Measurements from ENCODE around the gene AP3B1. TPM values are rescaled to one million over a fixed set of nuclear protein-coding genes. Genes with fewer than 3 reads are reported as not detected.
"Not testable (repeated sequence)": the region's sequence is repeated elsewhere in the genome, so short reads cannot be mapped to it uniquely, and the experiment has no call there.

AP3B1 gene
- total and polyA plus RNA-seq, 4 experiments from 2014 or later, result 18.2 to 36.9 (median 31.7) TPM

- no peak overlapping the region for H3K4me3 ChIP-seq (ENCODE audit: low read length in 2 of 2)
- Mint-ChIP-seq H3K4me1 (peaks cover 0 to 2% (median under 1%) of the 10 kb centered on the region in 4 donors), H3K36me3 (peaks cover 30 to 31% of the 10 kb centered on the region in 2 donors), H3K27ac (no peak overlapping the region), H3K4me3 (no peak overlapping the region), H3K9me3 (peaks cover 0 to 2% (median 0%) of the 10 kb centered on the region in 8 donors), H3K27me3 (no peaks in the 10 kb centered on the region)
- H3K36me3 ChIP-seq (ENCODE audit: insufficient read depth, low read length), result no peaks in the 10 kb centered on the region
- H3K9me3 ChIP-seq (ENCODE audit: control insufficient read depth in 1 of 2, low read length in 2 of 2), result no peaks in the 10 kb centered on the region
- POLR2A ChIA-PET (ENCODE audit: partially characterized antibody), result no interaction called here
- CTCF ChIA-PET (ENCODE audit: partially characterized antibody), result no interaction called here
- intact Hi-C loops (cut with micrococcal nuclease), result no loop called here
- no peaks in the 10 kb centered on the region for H3K27me3 ChIP-seq (ENCODE audit: insufficient read depth, low read length)
- DNase-seq, result no peak
- no peaks in the 10 kb centered on the region for H3K4me1 ChIP-seq (ENCODE audit: insufficient read depth, low read length)
- no peak overlapping the region for H3K27ac ChIP-seq (ENCODE audit: low read depth, low read length)
Measured at GRCh38 chr5:78215565-78215964, 78.9 kb downstream of the AP3B1 start.

- CTCF ChIA-PET (ENCODE audit: partially characterized antibody), result no interaction called here
Measured at GRCh38 chr5:78213799-78214198, 80.7 kb downstream of the AP3B1 start.

DNA sequence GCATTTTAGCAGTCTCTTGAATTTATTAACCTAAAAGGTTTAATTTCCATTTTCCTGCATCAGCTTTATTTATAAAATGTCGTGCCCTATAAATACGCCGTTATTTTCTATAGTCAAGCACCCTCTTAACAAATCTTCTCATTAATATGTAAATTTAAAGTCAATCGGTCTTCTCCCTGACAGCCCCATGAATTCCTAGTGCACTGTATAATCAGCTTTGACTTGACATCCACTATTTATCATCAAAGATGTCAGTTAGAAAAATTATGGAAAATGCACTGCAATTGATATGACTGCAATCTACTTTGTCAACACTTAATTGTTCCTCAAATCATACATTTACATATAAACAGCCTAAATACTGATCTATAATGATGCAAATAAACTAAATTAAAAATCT is 83.4 kb downstream of the AP3B1 start:
- Mint-ChIP-seq H3K9me3 (no peaks in the 10 kb centered on the region), H3K27ac (no peak overlapping the region), H3K27me3 (no peaks in the 10 kb centered on the region), H3K4me1 (peaks cover 0 to 7% (median 0%) of the 10 kb centered on the region in 4 donors), H3K36me3 (peaks cover 25 to 29% of the 10 kb centered on the region in 2 donors), H3K4me3 (no peak overlapping the region)
- no peaks in the 10 kb centered on the region for H3K4me1 ChIP-seq (ENCODE audit: insufficient read depth, low read length)
- DNase-seq, result no peak
- H3K4me3 ChIP-seq (ENCODE audit: low read length in 2 of 2), result no peak overlapping the region
- ChIA-PET POLR2A (ENCODE audit: partially characterized antibody) (no interaction called here), CTCF (ENCODE audit: partially characterized antibody) (no interaction called here)
- H3K27me3 ChIP-seq (ENCODE audit: insufficient read depth, low read length), result no peaks in the 10 kb centered on the region
- H3K9me3 ChIP-seq (ENCODE audit: control insufficient read depth in 1 of 2, low read length in 2 of 2), result no peaks in the 10 kb centered on the region
- H3K27ac ChIP-seq (ENCODE audit: low read depth, low read length), result no peak overlapping the region
- H3K36me3 ChIP-seq (ENCODE audit: insufficient read depth, low read length), result no peaks in the 10 kb centered on the region
- intact Hi-C loops (cut with micrococcal nuclease), result no loop called here

More at GRCh38 chr5:78213799-78214198, 80.7 kb downstream of the AP3B1 start:
- POLR2A ChIA-PET (ENCODE audit: partially characterized antibody), result no interaction called here
- no peaks in the 10 kb centered on the region for H3K27me3 ChIP-seq (ENCODE audit: insufficient read depth, low read length)
- no peak overlapping the region for H3K27ac ChIP-seq (ENCODE audit: low read depth, low read length)
- Mint-ChIP-seq H3K9me3 (no peaks in the 10 kb centered on the region), H3K4me3 (no peak overlapping the region), H3K27ac (no peak overlapping the region), H3K27me3 (no peaks in the 10 kb centered on the region), H3K4me1 (peaks cover 0 to 3% (median 0%) of the 10 kb centered on the region in 4 donors), H3K36me3 (peaks cover 22 to 23% of the 10 kb centered on the region in 2 donors)
- H3K36me3 ChIP-seq (ENCODE audit: insufficient read depth, low read length), result no peaks in the 10 kb centered on the region
- no peaks in the 10 kb centered on the region for H3K4me1 ChIP-seq (ENCODE audit: insufficient read depth, low read length)
- no peak for DNase-seq
- H3K9me3 ChIP-seq (ENCODE audit: control insufficient read depth in 1 of 2, low read length in 2 of 2), result no peaks in the 10 kb centered on the region
- intact Hi-C loops (cut with micrococcal nuclease), result no loop called here
- H3K4me3 ChIP-seq (ENCODE audit: low read length in 2 of 2), result no peak overlapping the region

- Histone ChIP-seq H3K27ac (ENCODE audit: low read depth, low read length) (no peak overlapping the region), H3K4me1 (ENCODE audit: insufficient read depth, low read length) (no peaks in the 10 kb centered on the region), H3K4me3 (ENCODE audit: low read length in 2 of 2) (no peak overlapping the region), H3K9me3 (ENCODE audit: control insufficient read depth in 1 of 2, low read length in 2 of 2) (no peaks in the 10 kb centered on the region), H3K36me3 (ENCODE audit: insufficient read depth, low read length) (no peaks in the 10 kb centered on the region), H3K27me3 (ENCODE audit: insufficient read depth, low read length) (no peaks in the 10 kb centered on the region)
- intact Hi-C loops (cut with micrococcal nuclease), result no loop called here
- peaks cover 49 to 52% of the 10 kb centered on the region in 2 donors for H3K36me3 Mint-ChIP-seq
- no peak overlapping the region for H3K4me3 Mint-ChIP-seq
- ChIA-PET CTCF (ENCODE audit: partially characterized antibody) (no interaction called here), POLR2A (ENCODE audit: partially characterized antibody) (no interaction called here)
- DNase-seq, result no peak
- H3K9me3 Mint-ChIP-seq, result peaks cover 0 to 10% (median 0%) of the 10 kb centered on the region in 8 donors
- no peaks in the 10 kb centered on the region for H3K27me3 Mint-ChIP-seq
- peaks cover 0 to 10% (median 1%) of the 10 kb centered on the region in 4 donors for H3K4me1 Mint-ChIP-seq
- H3K27ac Mint-ChIP-seq, result no peak overlapping the region
Measured at GRCh38 chr5:78204241-78204640, 90.3 kb downstream of the AP3B1 start.

DNA sequence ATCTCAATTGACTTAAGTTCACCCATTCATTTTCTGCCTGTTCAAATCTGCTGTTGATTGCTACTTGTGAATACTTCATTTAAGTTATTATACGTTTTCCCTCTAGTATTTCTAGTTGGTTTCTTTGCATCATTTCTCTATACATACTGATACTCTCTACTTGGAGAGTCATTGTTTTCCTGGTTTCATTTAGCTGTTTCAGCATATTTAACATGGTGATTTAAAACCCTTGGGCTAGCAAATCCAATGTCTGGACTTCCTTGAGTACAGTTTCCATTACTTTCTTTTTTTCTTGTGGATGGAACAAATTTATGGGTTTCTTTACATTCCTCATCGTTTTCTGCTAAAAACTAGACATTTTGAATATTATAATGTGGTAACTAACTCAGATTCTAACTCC is 90.7 kb downstream of the AP3B1 start:
- POLR2A ChIA-PET (ENCODE audit: partially characterized antibody), result no interaction called here
- Mint-ChIP-seq H3K27ac (no peak overlapping the region), H3K4me3 (no peak overlapping the region), H3K36me3 (peaks cover 52 to 53% of the 10 kb centered on the region in 2 donors), H3K27me3 (no peaks in the 10 kb centered on the region), H3K9me3 (peaks cover 0 to 10% (median 0%) of the 10 kb centered on the region in 8 donors), H3K4me1 (peaks cover 0 to 10% (median 1%) of the 10 kb centered on the region in 4 donors)
- CTCF ChIA-PET (ENCODE audit: partially characterized antibody), result interaction anchor here (0.7 kb wide), 1 partner anchor 24 kb away, joined by 3 read pairs; no protein-coding TSS in a partner anchor
- Histone ChIP-seq H3K27me3 (ENCODE audit: insufficient read depth, low read length) (no peaks in the 10 kb centered on the region), H3K27ac (ENCODE audit: low read depth, low read length) (no peak overlapping the region), H3K4me3 (ENCODE audit: low read length in 2 of 2) (no peak overlapping the region), H3K9me3 (ENCODE audit: control insufficient read depth in 1 of 2, low read length in 2 of 2) (no peaks in the 10 kb centered on the region), H3K36me3 (ENCODE audit: insufficient read depth, low read length) (no peaks in the 10 kb centered on the region), H3K4me1 (ENCODE audit: insufficient read depth, low read length) (no peaks in the 10 kb centered on the region)
- intact Hi-C loops (cut with micrococcal nuclease), result no loop called here
- no peak for DNase-seq

DNA sequence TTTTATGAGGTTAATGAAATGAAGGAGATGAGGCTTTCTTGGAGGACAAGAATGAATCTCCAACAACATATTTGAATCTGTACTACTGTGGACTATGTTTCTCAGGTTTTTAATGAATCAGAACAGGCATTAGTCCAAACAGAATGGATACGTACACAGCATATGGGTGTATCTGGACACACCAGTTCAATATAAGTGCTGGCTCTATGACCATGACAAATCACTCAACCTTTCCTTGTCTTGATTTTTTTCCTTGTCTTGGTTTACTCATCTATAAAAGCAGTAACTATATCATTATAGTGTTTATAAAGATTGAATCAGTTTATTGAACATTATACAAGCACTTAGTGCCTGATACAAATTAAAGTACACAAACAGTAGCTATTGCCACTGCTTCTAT is 104.1 kb downstream of the AP3B1 start:
- Histone ChIP-seq H3K27ac (ENCODE audit: low read depth, low read length) (no peak overlapping the region), H3K27me3 (ENCODE audit: insufficient read depth, low read length) (no peaks in the 10 kb centered on the region), H3K4me1 (ENCODE audit: insufficient read depth, low read length) (no peaks in the 10 kb centered on the region), H3K9me3 (ENCODE audit: control insufficient read depth in 1 of 2, low read length in 2 of 2) (no peaks in the 10 kb centered on the region), H3K4me3 (ENCODE audit: low read length in 2 of 2) (no peak overlapping the region), H3K36me3 (ENCODE audit: insufficient read depth, low read length) (no peaks in the 10 kb centered on the region)
- Mint-ChIP-seq H3K4me3 (no peak overlapping the region), H3K4me1 (peaks cover 0 to 8% (median 5%) of the 10 kb centered on the region in 4 donors), H3K27ac (no peak overlapping the region), H3K36me3 (peaks cover 30 to 31% of the 10 kb centered on the region in 2 donors), H3K9me3 (peaks cover 2 to 11% (median 4%) of the 10 kb centered on the region in 8 donors), H3K27me3 (no peaks in the 10 kb centered on the region)
- CTCF ChIA-PET (ENCODE audit: partially characterized antibody), result no interaction called here
- POLR2A ChIA-PET (ENCODE audit: partially characterized antibody), result no interaction called here
- intact Hi-C loops (cut with micrococcal nuclease), result no loop called here
- DNase-seq, result no peak

DNA sequence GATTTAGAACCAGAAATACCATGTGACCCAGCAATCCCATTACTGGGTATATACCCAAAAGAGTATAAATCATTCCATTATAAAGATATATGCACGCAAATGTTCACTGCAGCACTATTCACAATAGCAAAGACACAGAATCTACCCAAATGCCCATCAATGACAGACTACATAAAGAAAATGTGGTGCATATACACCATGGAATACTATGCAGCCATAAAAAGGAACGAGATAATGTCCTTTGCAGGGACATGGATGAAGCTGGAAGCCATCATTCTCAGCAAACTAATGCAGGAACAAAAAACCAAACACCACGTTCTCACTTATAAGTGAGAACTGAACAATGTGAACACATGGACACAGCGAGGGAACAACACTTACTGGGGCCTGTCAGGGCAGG is 105.8 kb downstream of the AP3B1 start:
- H3K27ac Mint-ChIP-seq; H3K27me3 ChIP-seq (ENCODE audit: insufficient read depth, low read length); CTCF ChIA-PET (ENCODE audit: partially characterized antibody); H3K4me3 Mint-ChIP-seq; H3K27ac ChIP-seq (ENCODE audit: low read depth, low read length); POLR2A ChIA-PET (ENCODE audit: partially characterized antibody); H3K4me3 ChIP-seq (ENCODE audit: low read length in 2 of 2); H3K36me3 ChIP-seq (ENCODE audit: insufficient read depth, low read length); DNase-seq; H3K27me3 Mint-ChIP-seq; H3K4me1 ChIP-seq (ENCODE audit: insufficient read depth, low read length); intact Hi-C loops (cut with micrococcal nuclease); H3K9me3 ChIP-seq (ENCODE audit: control insufficient read depth in 1 of 2, low read length in 2 of 2): not testable (repeated sequence)
- Mint-ChIP-seq H3K9me3 (peaks cover 2 to 11% (median 4%) of the 10 kb centered on the region in 8 donors), H3K4me1 (peaks cover 0 to 13% (median 4%) of the 10 kb centered on the region in 4 donors), H3K36me3 (peaks cover 28 to 31% of the 10 kb centered on the region in 2 donors)

DNA sequence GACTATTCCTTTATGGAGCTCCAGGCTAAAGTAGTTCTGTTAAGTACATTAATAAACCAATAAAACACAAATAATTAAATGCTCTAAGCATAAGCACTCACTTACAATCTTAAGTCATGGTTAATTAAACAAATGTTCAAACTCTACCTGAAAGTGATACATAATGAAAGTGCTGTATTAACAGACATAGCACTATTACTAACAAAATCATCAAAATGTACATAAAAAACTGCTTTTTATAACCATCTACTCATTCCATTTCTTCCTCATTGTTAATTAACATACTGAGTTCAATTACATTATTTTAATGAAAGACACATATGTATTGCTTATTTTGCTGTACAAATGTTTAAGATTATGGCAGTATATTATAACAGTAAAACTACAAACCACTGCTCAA is 107.3 kb downstream of the AP3B1 start:
- H3K36me3 ChIP-seq (ENCODE audit: insufficient read depth, low read length), result no peaks in the 10 kb centered on the region
- no peaks in the 10 kb centered on the region for H3K27me3 ChIP-seq (ENCODE audit: insufficient read depth, low read length)
- no peaks in the 10 kb centered on the region for H3K27me3 Mint-ChIP-seq
- intact Hi-C loops (cut with micrococcal nuclease), result no loop called here
- H3K36me3 Mint-ChIP-seq, result peaks cover 30 to 39% of the 10 kb centered on the region in 2 donors
- H3K4me3 Mint-ChIP-seq, result no peak overlapping the region
- H3K9me3 Mint-ChIP-seq, result peaks cover 2 to 11% (median 4%) of the 10 kb centered on the region in 8 donors
- no peak overlapping the region for H3K27ac ChIP-seq (ENCODE audit: low read depth, low read length)
- peaks cover 2 to 14% (median 6%) of the 10 kb centered on the region in 4 donors for H3K4me1 Mint-ChIP-seq
- H3K4me1 ChIP-seq (ENCODE audit: insufficient read depth, low read length), result no peaks in the 10 kb centered on the region
- ChIA-PET POLR2A (ENCODE audit: partially characterized antibody) (no interaction called here), CTCF (ENCODE audit: partially characterized antibody) (no interaction called here)
- no peak overlapping the region for H3K27ac Mint-ChIP-seq
- H3K4me3 ChIP-seq (ENCODE audit: low read length in 2 of 2), result no peak overlapping the region
- DNase-seq, result no peak
- no peaks in the 10 kb centered on the region for H3K9me3 ChIP-seq (ENCODE audit: control insufficient read depth in 1 of 2, low read length in 2 of 2)
